Stimulated activated CD8-positive, alpha-beta memory T cell treated with anti-CD3 and anti-CD28 coated beads, Interleukin-15, amount 100 ng/mL, for 4 hours (primary cell): ENCODE data around the gene ELMO3.

Source experiments
- DNase-seq, 2 donors: peaks; one replicate each; pipeline ENCODE4 v3.0.0-alpha.2; 2020; ENCODE audit warnings: low read depth in 2 of 2

ELMO3 gene

DNA sequence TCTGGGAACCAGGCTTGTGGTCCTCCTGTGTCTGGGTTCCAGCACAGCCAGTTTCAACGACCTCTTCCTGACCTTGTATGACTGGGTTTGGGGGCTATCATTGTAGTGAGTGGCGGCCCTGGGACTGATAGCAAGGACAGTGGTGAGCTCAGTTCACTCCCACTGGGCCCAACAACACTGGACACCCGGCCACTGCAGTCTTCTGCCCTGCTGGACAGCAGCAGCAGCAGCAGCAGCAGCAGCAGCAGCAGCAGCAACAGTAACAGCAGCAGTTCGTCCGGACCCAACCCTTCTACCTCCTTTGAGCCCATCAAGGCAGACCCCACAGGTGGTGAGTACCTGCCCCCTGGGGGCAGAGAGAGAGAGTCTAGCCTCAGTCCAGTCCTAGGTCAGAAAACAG lies 3.3 kb upstream of the ELMO3 start:
- DNase-seq: no peak

DNA sequence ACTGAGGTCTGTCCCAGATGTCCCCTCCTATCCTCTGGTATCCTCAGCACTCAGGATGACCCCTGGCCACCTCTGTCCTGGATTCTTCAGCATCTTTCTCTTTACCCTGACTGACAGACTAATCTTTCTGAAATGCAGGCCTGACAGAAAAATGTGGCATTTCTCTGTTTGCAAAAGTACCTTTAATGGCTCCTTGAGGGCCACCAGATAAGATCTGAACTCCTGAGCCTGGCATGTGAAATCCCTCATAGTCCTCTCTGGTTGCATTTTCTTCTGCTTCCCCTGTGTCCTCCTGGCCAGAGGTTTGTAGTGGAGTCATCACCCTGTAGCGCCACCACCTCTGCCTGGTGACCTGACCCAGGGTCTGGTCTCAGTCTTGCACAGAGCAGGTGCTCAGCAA lies 2.0 kb upstream of the ELMO3 start:
- DNase-seq: no peak

DNA sequence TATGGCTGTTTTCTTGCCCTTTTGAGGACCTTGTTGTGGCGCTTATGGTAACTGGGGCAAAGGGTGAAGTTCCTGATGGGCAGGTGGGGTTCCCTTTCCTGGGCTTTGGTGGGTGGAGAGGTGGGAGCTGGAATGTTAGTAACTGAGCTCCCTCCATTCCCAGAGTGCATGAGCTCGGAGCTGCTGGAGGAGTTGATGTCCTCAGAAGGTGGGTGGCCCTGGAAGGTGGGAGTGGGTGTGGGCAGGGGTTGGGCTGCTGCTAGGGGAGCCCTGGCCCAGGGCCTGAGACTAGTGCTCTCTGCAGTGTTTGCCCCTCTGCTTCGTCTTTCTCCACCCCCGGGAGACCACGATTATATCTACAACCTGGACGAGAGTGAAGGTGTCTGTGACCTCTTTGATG lies 1.2 kb upstream of the ELMO3 start:
- DNase-seq: no peak

DNA sequence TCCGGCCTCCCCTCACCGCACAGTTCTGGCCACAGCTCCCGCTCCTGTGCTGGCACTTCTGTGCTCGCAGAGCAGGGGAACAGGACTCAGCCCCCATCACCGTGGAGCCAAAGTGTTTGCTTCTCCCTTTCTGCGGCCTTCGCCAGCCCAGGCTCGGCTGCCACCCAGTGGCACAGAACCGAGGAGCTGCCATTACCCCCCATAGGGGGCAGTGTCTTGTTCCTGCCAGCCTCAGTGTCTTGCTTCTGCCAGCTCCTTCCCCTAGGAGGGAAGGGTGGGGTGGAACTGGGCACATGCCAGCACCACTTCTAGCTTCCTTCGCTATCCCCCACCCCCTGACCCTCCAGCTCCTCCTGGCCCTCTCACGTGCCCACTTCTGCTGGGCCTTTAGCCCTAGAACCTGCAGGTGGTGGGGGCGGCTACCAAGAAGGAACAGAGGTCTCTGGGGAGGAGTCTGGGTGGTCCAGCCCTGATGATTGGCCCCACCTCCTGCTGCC lies 645 bp upstream of the ELMO3 start:
- DNase-seq: no peak

DNA sequence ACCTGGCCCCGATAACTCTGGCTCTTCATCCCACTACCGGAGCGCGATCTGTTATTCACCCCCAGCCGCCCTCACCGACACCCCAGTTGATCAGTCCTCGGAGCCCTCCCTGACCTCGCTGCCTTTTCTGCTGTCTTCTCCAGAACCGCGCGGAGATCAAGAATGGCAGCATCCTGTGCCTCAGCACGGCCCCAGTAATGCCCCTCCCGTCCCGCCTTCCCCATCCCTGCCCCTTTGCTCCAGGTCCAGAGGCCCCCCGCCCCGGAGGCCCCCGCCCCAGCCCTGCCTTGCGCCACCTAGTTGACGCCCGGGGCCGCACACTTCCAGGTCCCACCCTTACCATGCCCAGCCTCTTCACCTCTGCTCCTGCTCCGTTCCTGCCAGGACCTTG lies 872 bp downstream of the ELMO3 start:
- no peak for DNase-seq

DNA sequence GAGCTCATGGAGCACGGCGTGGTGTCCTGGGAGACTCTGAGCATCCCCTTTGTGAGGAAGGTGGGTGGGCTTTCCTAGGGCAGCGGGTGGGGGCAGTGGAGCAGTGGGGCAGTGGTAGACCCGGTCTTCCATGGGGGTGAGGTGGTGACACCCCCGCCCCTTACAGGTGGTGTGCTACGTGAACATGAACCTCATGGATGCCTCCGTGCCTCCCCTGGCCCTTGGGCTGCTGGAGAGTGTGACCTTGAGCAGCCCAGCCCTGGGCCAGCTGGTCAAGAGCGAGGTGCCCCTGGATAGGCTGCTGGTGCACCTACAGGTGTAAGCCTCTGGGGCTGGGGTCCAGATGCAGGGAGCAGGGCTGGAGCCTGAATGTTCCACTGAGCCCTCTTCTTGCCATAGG lies 1.6 kb downstream of the ELMO3 start:
- DNase-seq: no peak

DNA sequence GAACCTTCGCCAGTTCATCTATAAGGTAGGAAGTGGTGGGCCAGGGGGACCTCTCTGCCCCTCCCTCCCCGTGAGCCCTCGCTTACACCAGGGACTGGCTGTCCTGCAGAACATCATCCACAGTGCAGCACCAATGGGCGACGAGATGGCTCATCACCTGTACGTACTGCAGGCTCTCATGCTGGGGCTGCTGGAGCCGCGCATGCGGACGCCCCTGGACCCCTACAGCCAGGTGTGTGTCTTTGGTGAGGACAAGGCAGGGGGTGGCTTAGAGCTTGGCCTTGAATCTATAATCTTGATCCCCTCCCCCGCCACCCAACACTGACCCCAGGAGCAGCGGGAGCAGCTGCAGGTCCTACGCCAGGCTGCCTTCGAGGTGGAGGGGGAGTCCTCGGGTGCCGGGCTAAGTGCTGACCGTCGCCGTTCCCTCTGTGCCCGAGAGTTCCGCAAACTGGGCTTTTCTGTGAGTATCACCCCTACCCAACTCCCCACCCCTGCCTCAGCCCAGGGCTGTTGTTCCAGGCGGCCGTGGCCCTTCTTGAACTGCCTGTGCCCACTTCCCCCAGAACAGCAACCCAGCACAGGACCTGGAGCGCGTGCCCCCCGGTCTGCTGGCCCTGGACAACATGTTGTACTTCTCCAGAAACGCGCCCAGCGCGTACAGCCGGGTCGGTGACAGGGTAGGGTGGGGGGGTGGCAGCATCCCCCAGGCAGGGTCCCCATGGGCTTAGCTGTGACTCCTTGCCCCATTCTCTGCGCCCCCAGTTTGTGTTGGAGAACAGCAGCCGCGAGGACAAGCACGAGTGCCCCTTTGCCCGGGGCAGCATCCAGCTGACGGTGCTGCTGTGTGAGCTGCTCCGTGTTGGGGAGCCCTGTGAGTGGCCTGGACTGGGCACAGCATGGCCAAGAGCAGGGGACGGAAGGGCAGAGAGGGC lies 2.7 kb downstream of the ELMO3 start:
- DNase-seq: no peak

DNA sequence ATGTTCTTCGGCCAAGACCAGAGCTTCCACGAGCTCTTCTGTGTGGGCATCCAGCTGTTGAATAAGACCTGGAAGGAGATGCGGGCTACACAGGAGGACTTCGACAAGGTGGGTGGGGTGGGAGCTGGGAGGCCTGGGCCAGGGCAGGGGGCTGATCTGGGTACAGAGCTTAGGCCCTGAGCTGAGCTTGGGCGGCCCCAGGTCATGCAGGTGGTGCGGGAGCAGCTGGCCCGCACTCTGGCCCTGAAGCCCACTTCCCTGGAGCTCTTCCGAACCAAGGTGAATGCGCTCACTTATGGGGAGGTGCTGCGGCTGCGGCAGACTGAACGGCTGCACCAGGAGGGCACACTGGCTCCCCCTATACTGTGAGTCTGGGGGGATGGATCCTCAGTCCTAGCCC lies 3.5 kb downstream of the ELMO3 start:
- no peak for DNase-seq

DNA sequence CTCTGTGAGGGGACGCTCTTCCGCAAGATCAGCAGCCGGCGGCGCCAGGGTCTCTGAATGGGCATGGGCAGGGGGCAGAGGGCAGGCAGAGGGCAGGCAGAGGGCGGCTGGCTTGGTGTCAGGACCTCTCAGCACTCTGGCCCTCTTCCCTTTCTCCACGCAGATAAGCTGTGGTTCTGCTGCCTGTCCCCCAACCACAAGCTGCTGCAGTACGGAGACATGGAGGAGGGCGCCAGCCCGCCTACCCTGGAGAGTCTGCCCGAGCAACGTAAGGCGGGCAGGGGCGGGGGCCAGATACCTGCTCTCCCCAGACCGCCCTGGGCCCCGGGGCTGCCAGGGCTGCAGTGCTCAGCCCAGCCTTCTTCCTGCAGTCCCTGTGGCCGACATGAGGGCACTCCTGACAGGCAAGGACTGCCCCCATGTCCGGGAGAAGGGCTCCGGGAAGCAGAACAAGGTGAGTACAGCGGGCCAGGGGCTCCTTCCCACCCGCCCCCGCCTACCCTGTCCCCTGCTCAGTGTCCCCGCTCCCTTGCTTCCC lies 4.1 kb downstream of the ELMO3 start:
- no peak for DNase-seq

DNA sequence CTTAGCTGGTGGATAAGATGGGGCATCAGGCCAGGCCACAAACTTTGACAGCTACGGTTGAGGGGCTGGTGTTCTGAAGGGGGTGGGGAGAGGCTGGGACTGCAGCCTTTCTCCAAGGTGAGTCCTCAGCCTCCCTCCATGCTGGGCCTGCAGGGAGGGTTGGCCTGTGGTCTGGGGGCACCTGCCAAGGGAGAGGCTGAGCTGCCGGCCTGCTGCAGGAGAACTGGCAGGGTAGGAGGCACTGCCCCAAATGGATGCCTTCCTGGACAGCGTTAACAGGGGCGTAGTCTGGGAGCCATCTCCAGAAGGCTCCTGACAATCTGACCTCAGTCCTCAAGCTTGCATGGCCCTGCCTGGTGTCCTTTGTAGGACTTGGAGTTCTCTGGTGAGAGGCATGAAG lies 5.1 kb downstream of the ELMO3 start:
- DNase-seq: no peak

DNA sequence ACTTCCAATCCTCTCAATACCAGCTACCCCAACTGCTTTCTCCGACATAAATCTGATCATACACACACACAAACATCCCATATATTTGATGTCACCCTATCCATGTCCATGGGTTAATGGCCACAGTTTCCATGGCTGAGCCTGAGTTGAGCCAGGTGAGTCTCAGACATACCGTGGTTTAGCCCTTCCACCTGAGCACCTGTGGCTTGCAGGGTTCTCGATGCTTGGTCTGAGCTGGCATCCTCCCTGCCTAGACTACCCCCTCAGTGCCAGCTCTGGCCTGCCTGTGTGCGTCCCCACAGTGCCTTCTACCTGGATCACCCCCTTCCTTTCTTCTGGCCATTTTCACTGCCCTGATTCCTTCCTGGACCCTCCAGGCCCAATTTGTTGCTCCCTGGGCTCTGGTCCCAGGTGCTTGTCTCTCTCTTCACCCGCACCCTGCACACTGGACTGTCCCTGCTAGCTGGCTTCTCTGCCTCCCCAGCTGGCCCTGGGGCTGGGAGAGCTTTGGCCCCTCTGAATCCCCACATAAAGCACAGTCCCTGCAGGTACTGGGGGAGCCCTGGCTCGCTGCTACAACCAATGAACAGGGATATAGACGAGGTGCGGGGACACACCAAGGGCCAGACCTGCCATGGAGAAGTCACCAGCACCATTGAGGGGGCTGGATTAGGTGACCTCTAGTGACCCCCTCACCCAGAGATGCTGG lies 7.4 kb downstream of the ELMO3 start:
- DNase-seq: no peak

DNA sequence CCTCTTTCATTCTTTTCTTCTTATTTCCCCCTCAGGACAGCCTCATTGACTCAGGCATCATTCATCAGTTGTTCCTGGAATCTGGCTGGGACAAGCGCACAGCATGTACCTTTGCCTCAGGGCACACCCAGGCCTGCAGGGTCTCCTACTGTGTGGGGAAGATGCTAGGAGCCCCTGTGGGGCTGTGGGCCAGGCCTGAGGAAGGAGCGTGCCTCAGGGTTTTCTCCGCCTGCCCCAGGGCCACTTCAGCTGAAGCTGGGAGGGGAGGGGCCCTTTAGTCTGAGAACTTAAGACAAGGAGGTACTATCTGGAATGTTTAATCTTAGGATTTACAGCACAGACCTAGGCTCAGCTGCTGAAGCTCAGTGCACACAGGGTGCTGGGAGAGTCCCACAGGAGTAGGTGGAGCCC lies 7.9 kb downstream of the ELMO3 start:
- DNase-seq: no peak

DNA sequence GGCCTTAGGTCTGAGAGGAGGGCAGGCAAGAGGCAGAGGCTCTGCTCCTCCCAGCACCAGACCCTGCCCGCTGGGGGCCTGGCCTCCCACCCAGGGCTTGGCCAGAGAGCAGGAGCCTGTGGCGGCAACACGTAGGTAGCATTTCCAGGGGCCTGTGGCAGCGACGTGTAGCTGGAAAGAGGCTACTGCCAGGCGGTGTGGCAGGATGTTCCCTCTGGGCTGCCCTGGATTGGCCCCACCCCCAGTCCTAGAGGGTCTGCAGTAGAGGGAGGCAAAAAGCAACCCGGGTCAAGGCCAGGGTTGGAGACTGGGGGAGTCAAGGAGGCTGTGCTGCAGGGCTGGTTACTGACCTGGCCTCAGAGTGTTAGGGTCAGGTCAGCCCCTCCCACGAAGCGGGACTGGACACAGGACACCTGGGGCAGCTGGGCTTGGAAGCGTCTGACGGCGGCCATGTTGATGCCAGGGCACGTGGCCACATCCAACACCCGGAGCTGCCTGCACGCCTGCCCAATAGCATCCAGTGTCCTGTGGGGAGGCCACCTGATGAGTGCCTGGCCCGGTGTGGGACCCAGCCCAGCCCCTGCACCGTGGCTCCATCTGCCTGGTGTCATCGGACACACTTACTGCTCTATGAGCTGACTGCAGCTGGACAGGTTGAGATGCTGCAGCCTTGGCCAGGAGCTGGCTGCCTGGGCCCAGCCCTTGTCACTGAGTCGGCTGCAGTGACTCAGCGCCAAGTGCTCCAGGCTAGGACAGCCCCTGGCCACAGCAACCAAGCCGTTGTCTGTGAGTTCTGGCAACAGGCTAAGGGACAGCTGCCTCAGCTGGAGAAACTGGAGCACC lies 8.5 kb downstream of the ELMO3 start:
- DNase-seq: no peak

DNA sequence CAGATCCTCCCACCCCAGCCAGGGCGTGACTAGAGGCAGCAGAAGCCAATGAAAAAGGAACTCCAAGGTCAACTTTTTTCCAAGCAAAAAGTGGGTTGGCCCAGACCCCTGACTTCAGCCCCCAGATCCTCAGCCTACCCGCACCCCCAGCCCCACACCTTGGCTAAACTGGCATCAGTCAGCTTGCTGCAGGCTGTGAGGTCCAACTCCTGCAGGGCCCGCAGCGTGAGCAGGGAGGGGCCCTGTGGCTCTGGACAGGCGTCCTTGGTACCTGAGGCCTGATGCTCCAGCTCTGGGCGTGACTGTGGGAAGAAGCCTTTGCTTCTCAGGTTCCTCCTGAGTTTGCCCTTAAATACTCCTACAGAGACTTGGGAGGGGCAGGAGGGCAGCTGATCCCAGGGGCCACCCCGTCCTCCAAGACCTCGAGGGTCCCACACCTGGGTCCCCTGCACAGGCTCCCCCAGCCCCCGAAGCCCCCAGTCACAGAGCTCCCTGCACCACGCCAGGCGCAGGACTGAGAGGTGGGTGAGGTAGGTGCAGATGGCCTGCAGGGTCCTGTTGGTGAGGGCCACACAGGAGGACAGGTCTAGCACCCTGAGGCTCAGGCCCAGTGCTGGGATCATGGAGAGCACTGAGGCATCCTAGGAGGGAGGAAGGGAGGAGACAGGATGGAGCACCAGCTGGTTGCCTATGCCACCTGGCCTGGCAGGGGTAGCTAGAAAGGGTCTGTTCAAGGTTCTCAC lies 9.4 kb downstream of the ELMO3 start:
- DNase-seq: no peak

DNA sequence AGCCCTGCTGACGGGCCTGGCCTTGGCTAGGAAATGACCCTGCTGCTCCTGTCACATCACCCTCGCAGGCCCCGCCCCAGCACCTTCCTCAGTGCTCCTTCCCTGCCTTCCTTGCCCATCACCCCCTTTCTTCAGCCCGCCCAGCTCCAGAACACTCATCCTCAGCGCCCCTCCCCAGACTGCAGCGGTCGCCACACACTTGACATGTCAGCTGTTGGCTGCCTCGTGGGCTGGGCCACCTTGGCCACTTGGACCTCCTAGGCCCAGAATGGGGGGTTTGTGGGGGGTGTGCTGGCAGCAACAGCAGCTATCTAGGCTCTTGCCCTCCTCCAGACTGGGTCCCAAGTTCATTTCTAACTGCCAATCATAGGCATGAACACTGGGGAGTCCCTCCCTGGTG lies 10.6 kb downstream of the ELMO3 start:
- no peak for DNase-seq

DNA sequence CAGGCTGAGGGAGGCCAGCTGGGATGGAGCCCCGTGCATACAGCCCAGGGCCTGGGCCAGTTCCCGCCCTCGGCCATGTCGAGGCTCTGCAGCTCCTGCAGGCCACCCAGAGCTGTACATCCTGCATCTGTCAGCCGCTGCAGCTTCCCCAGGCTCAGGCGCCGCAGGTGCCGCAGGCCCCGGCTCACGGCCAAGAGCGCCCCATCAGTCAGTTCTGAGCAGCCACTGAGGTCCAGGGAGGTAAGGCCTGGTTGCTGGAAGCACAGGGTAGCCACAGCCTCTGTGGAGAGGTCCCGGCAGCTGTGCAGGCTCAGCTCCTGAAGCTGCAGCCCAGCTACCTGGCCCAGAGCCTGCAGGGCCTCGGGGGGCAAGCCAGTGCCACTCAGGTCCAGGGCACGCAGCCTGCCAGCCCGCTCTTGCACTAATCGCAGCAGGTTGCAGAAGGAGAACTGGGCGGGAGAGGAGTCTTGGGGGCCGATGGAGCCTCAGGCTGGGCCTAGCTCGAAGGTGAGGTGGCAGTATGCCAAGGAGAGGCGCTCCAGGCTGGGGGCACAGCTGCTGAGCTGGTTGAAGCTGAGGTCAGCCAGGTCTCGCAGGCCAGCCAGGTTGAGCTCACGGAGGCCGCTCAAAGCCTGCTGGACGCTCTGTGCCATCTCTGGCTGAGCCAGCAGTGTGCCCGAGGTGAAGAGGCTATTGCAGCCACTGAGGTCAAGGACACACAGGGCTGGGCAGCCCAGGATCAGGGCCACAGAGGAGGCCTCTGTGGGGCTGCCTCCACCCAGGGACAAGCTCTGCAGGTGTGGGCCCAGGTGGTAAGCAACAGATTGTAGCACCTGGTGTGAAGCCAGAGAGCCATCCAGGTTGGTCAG lies 11.4 kb downstream of the ELMO3 start:
- no peak for DNase-seq

DNA sequence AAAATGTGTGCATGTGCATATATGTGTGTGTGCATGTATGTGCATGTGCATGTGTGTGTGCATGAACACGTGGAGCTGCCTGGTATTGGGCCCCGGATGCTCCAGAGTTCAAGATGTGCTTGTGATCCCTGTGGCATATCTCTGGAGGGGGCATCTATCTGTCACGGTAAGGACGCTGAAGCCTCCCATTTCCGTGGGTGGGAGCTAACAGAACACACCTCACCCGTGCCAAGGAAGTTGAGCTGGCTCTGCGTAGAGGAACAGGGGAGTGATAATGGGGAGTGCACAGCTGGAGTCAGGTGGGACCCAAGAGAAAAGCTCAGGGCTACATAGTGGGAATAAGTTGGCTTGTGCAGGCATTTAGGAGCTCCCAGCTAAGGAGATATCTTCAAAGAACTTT lies 12.7 kb downstream of the ELMO3 start:
- DNase-seq: no peak

DNA sequence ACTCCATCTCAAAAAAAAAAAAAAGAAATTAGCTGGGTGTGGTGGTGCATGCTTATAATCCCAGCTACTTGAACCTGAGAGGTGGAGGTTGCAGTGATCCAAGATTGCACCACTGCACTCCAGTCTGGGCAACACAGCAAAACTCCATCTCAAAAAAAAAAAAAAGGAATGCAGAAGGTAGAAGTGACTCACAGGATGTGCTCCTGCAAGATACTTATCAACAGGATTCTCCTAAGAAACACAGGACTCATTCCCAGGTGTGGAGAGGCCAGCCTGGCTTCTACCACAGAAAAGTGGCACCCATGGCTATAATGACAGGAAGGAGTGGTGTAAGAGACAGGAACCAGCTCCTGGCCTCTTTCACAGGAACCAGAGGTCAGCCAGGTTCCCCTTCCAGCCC lies 13.8 kb downstream of the ELMO3 start:
- no peak for DNase-seq

DNA sequence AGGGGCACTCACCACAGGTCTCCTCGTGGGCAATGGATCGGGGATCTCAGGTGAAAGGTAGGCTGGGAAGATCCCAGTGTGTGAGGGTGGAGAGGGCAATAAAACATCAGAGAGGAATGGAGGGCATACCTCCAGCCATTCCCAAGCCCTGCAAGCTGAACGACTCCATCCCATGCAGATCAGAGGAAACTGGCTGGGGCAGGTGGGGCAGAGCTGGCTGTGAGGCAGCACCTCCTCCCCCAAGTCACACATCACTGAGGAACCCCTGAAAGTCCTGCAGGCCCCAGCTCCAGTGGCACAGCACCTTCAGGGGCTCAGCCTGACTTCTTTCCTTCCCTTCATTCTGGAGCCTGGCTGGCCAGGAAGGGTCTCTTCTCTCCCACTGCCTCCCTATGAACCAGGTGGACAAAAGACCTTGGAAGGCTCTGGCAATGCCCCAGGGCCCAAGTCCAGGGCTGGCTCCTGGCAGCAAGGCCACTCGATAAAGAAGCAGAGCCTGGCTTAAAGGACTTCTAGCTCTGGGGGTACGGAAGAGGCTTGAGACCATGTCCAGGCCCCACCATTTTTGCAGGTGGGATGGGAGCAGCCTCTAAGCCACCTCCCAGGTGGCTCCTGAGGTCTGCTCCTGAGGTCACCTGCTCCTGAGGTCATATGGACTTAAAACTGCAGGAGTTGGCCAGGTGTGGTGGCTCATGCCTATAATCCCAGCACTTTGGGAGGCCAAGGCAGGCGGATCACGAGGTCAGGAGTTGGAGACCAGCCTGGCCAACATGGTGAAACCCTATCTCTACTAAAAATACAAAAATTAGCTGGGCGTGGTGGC lies 14.5 kb downstream of the ELMO3 start:
- DNase-seq: no peak
